NCI-H128 (cell line): ENCODE results near the gene UBASH3A.

ENCODE experiments used
- DNase-seq: peaks from one replicate; lab custom pipeline; 2025; ENCODE audit not compliant: unreplicated experiment; lab: John Stamatoyannopoulos, UW

The UBASH3A gene

GRCh38 chr21:42486072-42486471 is 82.4 kb downstream of the UBASH3A start:
- DNase-seq, result no peak

- DNase-seq, result no peak
Observed at GRCh38 chr21:42486531-42486930, 82.8 kb downstream of the UBASH3A start.

- no peak for DNase-seq
Observed at GRCh38 chr21:42489006-42489563, 85.4 kb downstream of the UBASH3A start.

- DNase-seq, result no peak
Observed at GRCh38 chr21:42489991-42490390, 86.3 kb downstream of the UBASH3A start.

GRCh38 chr21:42490720-42491119 is 87.0 kb downstream of the UBASH3A start:
- no peak for DNase-seq

GRCh38 chr21:42491328-42491727 is 87.6 kb downstream of the UBASH3A start:
- no peak for DNase-seq

- no peak for DNase-seq
Observed at GRCh38 chr21:42492201-42492600, 88.5 kb downstream of the UBASH3A start.

GRCh38 chr21:42493109-42494060 is 89.7 kb downstream of the UBASH3A start:
- no peak for DNase-seq

- no peak for DNase-seq
Observed at GRCh38 chr21:42495027-42495426, 91.3 kb downstream of the UBASH3A start.

GRCh38 chr21:42495765-42496119 is 92.0 kb downstream of the UBASH3A start:
- DNase-seq, result peak; percentile 75

GRCh38 chr21:42496120-42496838 is 92.6 kb downstream of the UBASH3A start, which contains the start of gene RSPH1:
RSPH1 (minus strand) TSS chr21:42496224; CDS start chr21:42496186, 38 bp downstream.
- DNase-seq, result peak; percentile 99

- no peak for DNase-seq
Observed at GRCh38 chr21:42496839-42497202, 93.1 kb downstream of the UBASH3A start.
